B cell (primary cell): ENCODE results near the gene FAM163A. TPM values are rescaled to one million over a fixed set of nuclear protein-coding genes. Genes with fewer than 3 reads are reported as not detected.

ENCODE experiments used
- ATAC-seq: fragments of 200-7000 bp; cut with Tn5 transposase; one replicate; pipeline ENCODE4 v1.10.0; 2021; ENCODE audit warnings: low read depth, mild to moderate bottlenecking, moderate number of reproducible peaks, moderate library complexity
- CTCF ChIA-PET: fragments of 350-600 bp; sonication (Branson Sonifier 250); formaldehyde crosslinking; loops from one replicate; lab custom pipeline; 2021; ENCODE audit warnings: antibody characterized with exemption, inconsistent platforms; lab: Charles Lee
- POLR2A ChIA-PET: fragments of 350-600 bp; sonication (Branson Sonifier 250); formaldehyde crosslinking; loops from one replicate; lab custom pipeline; 2021; ENCODE audit warnings: antibody characterized with exemption; lab: Charles Lee
- DNase-seq: peaks from one replicate; pipeline ENCODE4 v3.0.0; 2013
- H2AFZ ChIP-seq: 2 replicates; pipeline ENCODE4 v1.6.1; 2012; ENCODE audit warnings: mild to moderate bottlenecking, low read depth, low read length; ENCODE audit not compliant: insufficient read depth, poor library complexity, severe bottlenecking
- H3K27ac ChIP-seq, 2 donors: 1 replicate in 1 of 2; 2 replicates in 1 of 2; pipeline ENCODE4 v1.5.1; 2012 to 2013; ENCODE audit warnings: low read length in 2 of 2, mild to moderate bottlenecking in 2 of 2, moderate library complexity in 1 of 2
- H3K27me3 ChIP-seq, 4 experiments: fragments of 200-600 bp in 1 of 4; sonication (generic) in 1 of 4; replicated peaks in 1 of 4; 1 replicate in 2 of 4; 2 replicates in 2 of 4; pipeline versions ENCODE4 v1.6.1 to v1.7.0; 2013 to 2016; ENCODE audit warnings: low read length in 3 of 4, mild to moderate bottlenecking in 2 of 4, mixed read lengths in 1 of 4, moderate library complexity in 1 of 4; ENCODE audit not compliant: insufficient read depth in 4 of 4, control insufficient read depth in 3 of 4; ENCODE audit errors: control extremely low read depth in 1 of 4
- H3K36me3 ChIP-seq, 2 experiments: replicated peaks in 1 of 2; 1 replicate in 1 of 2; 2 replicates in 1 of 2; pipeline versions ENCODE4 v1.6.1 to v1.7.1; 2013; ENCODE audit warnings: low read length in 1 of 2; ENCODE audit not compliant: insufficient read depth in 2 of 2, control insufficient read depth in 1 of 2; ENCODE audit errors: control extremely low read depth in 1 of 2, extremely low read depth in 1 of 2
- H3K4me1 ChIP-seq, 2 donors: fragments of 200-600 bp in 1 of 2; sonication (generic) in 1 of 2; 1 replicate in 1 of 2; 2 replicates in 1 of 2; pipeline versions ENCODE4 v1.5.1 to v1.6.1; 2013 to 2017; ENCODE audit warnings: low read length in 2 of 2; ENCODE audit not compliant: control insufficient read depth in 2 of 2, insufficient read depth in 2 of 2
- H3K4me2 ChIP-seq: replicated peaks from 2 replicates; pipeline ENCODE3; 2012; ENCODE audit warnings: mild to moderate bottlenecking, low read depth, low read length; ENCODE audit not compliant: poor library complexity, severe bottlenecking
- H3K4me3 ChIP-seq, 5 experiments: fragments of 200-600 bp in 1 of 5; sonication (generic) in 1 of 5; 1 replicate in 3 of 5; 2 replicates in 2 of 5; pipeline versions ENCODE4 v1.5.1 to v1.7.0; 2011 to 2016; ENCODE audit warnings: low read length in 4 of 5, mild to moderate bottlenecking in 4 of 5, low read depth in 2 of 5, control low read depth in 1 of 5, moderate library complexity in 1 of 5; ENCODE audit not compliant: insufficient read depth in 1 of 5; ENCODE audit errors: control extremely low read depth in 1 of 5, extremely low read depth in 1 of 5
- H3K79me2 ChIP-seq: fragments of 200-600 bp; sonication (generic); one replicate; pipeline ENCODE4 v1.6.0; 2016; ENCODE audit warnings: low read length; ENCODE audit not compliant: control insufficient read depth, insufficient read depth
- H3K9ac ChIP-seq: fragments of 200-600 bp; sonication (generic); 2 replicates; pipeline ENCODE4 v1.6.1; 2017; ENCODE audit warnings: mild to moderate bottlenecking, low read length, moderate library complexity
- H3K9me3 ChIP-seq, 3 donors: one replicate each; pipeline versions ENCODE4 v1.6.1 to v1.7.1; 2013; ENCODE audit warnings: low read length in 2 of 3; ENCODE audit not compliant: control insufficient read depth in 2 of 3, insufficient read depth in 1 of 3; ENCODE audit errors: control extremely low read depth in 1 of 3
- H4K20me1 ChIP-seq: 2 replicates; pipeline ENCODE4 v1.6.0; 2012; ENCODE audit warnings: mild to moderate bottlenecking, low read length; ENCODE audit not compliant: insufficient read depth, control insufficient read depth, poor library complexity, severe bottlenecking
- H3K27ac Mint-ChIP-seq: one replicate; pipeline ENCODE4 v1.8.0; 2021; ENCODE audit warnings: mixed read lengths
- H3K27me3 Mint-ChIP-seq: one replicate; pipeline ENCODE4 v1.8.0; 2021; ENCODE audit warnings: mixed read lengths
- H3K4me1 Mint-ChIP-seq: one replicate; pipeline ENCODE4 v1.8.0; 2021; ENCODE audit warnings: mixed read lengths
- H3K4me3 Mint-ChIP-seq: one replicate; pipeline ENCODE4 v1.8.0; 2021; ENCODE audit warnings: mixed read lengths
- H3K9me3 Mint-ChIP-seq: one replicate; pipeline ENCODE4 v1.8.0; 2022; ENCODE audit warnings: mixed read lengths; ENCODE audit not compliant: insufficient read depth
- CTCF ChIP-seq: fragments of 200-600 bp; IDR thresholded peaks from one replicate; pipeline ENCODE4 v1.8.0; 2022; ENCODE audit warnings: antibody characterized with exemption, mild to moderate bottlenecking
- EZH2 ChIP-seq: IDR thresholded peaks from 2 replicates; pipeline ENCODE4 v1.6.1; 2012; ENCODE audit warnings: borderline replicate concordance, low read depth, mild to moderate bottlenecking, moderate library complexity, low read length; ENCODE audit not compliant: insufficient read depth, poor library complexity, severe bottlenecking
- WGBS: methylation state at CpG from one replicate; pipeline ENCODE4 v1.1.5; 2013; ENCODE audit warnings: missing lambda C conversion rate; ENCODE audit not compliant: insufficient coverage; 5-methylcytosine and 5-hydroxymethylcytosine counted together
- intact Hi-C: fragments of 100-400 bp; cut with micrococcal nuclease; formaldehyde crosslinking; loops from one replicate; pipeline ENCODE4 v1.10.0; 2022
- polyA plus RNA-seq: library from polyadenylated mRNA; depleted of rRNA; stranded (reverse); fragments of >200 nt; gene quantifications from 2 replicates; pipeline ENCODE4 v1.2.3, GENCODE V29; 2012
- total RNA-seq, 2 donors: library from RNA; stranded (reverse); fragments of 120-200 nt in 1 of 2; gene quantifications; 1 replicate in 1 of 2; 2 replicates in 1 of 2; pipeline versions ENCODE4 v1.2.3 to v1.2.4, GENCODE V29; 2013 to 2022

FAM163A gene
- total and polyA plus RNA-seq, 2 donors (not counting 1 experiment from before 2014, with no cell fraction given) = not detected

- no peak for TF ChIP-seq EZH2
- TF ChIP-seq CTCF = no peak
- Mint-ChIP-seq H3K4me3 (no peak overlapping the region), H3K27ac (no peak overlapping the region), H3K4me1 (no peaks in the 10 kb centered on the region), H3K27me3 (peaks cover 16% of the 10 kb centered on the region), H3K9me3 (no peaks in the 10 kb centered on the region)
- Histone ChIP-seq H3K79me2 (no peaks in the 10 kb centered on the region), H3K9ac (no peak overlapping the region), H3K27me3 (no peaks in the 10 kb centered on the region), H3K4me3 (no peak overlapping the region), H3K4me1 (no peaks in the 10 kb centered on the region), H2AFZ (no peak overlapping the region), H4K20me1 (no peaks in the 10 kb centered on the region), H3K4me2 (no peak overlapping the region), H3K36me3 (no peaks in the 10 kb centered on the region), H3K9me3 (no peaks in the 10 kb centered on the region), H3K27ac (no peak overlapping the region)
- intact Hi-C loops = no loop called here
- ChIA-PET CTCF (interaction anchor here (7.4 kb wide), 1 partner anchor 11 kb away, joined by 77 read pairs; no protein-coding TSS in a partner anchor), POLR2A (no interaction called here)
- ATAC-seq (no peak), DNase-seq (no peak)
- 83% methylated on average over 8 of the region's 9 CpGs for WGBS
Measured at GRCh38 chr1:179821524-179821923, 78.4 kb downstream of the FAM163A start.

GRCh38 chr1:179822065-179822464 lies 79.0 kb downstream of the FAM163A start:
- ATAC-seq = no peak
- TF ChIP-seq CTCF (no peak), EZH2 (no peak)
- no CpG with 5 or more reads among the region's 2 CpGs for WGBS

More at GRCh38 chr1:179822065-179822464, 79.0 kb downstream of the FAM163A start:
- Mint-ChIP-seq H3K4me3 (no peak overlapping the region), H3K27ac (no peak overlapping the region), H3K9me3 (no peaks in the 10 kb centered on the region), H3K27me3 (peaks cover 13% of the 10 kb centered on the region), H3K4me1 (no peaks in the 10 kb centered on the region)
- Histone ChIP-seq H3K36me3 (no peaks in the 10 kb centered on the region), H3K27ac (no peak overlapping the region), H3K79me2 (no peaks in the 10 kb centered on the region), H3K27me3 (no peaks in the 10 kb centered on the region), H3K4me2 (no peak overlapping the region), H2AFZ (no peak overlapping the region), H3K9me3 (no peaks in the 10 kb centered on the region), H3K4me1 (no peaks in the 10 kb centered on the region), H4K20me1 (no peaks in the 10 kb centered on the region), H3K4me3 (no peak overlapping the region), H3K9ac (no peak overlapping the region)
- intact Hi-C loops = no loop called here
- ChIA-PET CTCF (interaction anchor here (2.5 to 7.4 kb wide), 2 partner anchors 7 to 12 kb away, joined by 11 to 77 read pairs; no protein-coding TSS in a partner anchor), POLR2A (no interaction called here)
- no peak for DNase-seq
